NT2/D1 (cell line): Measurements from ENCODE around the gene BLID.

Experiments used
- SUZ12 ChIP-seq: IDR thresholded peaks from 2 replicates; pipeline ENCODE4 v1.6.1; 2011; ENCODE audit not compliant: insufficient read length, insufficient read depth; ENCODE audit errors: extremely low read depth
- YY1 ChIP-seq: IDR thresholded peaks from 2 replicates; pipeline ENCODE4 v1.6.1; 2011; ENCODE audit not compliant: insufficient read length, insufficient read depth

DNA sequence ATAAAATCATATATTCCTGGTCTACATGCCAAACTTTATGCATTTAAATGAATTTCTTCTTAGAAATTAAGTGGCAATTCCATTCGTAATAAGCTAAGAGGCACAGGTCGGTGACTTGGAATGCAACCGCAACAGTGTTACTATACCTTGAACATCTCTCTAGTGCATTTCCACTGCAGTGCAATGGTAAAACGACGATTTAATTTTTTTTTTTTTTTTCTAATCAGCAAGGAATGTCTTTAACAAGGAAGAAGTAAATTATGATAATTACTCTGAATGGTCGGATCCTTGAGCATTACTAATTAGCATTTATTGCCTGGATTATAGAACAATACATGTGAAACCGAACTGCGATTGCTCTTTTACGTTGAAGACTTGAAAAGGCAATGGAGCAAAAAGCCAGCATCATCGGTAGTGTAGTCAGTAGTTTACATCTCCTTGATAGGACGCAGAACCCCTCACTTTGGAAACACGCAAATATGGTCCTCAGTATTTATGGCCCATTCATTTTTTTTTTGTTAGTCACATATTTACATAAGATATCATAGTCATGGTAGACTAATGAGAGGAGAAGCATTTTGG lies 20.2 kb downstream of the BLID start:
- TF ChIP-seq YY1: no peak
- no peak for TF ChIP-seq SUZ12
